HepG2 (cell line): ENCODE data around the gene CEP97. TPM values are rescaled to one million over a fixed set of nuclear protein-coding genes. Genes with fewer than 3 reads are reported as not detected.
A peak's percentile ranks its signal among the peaks of the same experiment; 100 is the strongest.

Experiments
- ATAC-seq: fragments of 200-7000 bp; cut with Tn5 transposase; 3 replicates; pipeline ENCODE4 v1.9.1; 2020; ENCODE audit warnings: mild to moderate bottlenecking, moderate library complexity
- BruUV-seq: library from RNA; stranded (reverse); fragments of 400-500 nt; replicated peaks from 2 replicates; lab custom pipeline; 2021; lab: Mats Ljungman, UMichigan
- CTCF ChIA-PET: fragments of 300-600 bp; formaldehyde crosslinking; extraction: SDS; loops from one replicate; lab custom pipeline; 2021; ENCODE audit warnings: low total read pairs, inconsistent platforms, low intra/inter-chr PET ratio; lab: Yijun Ruan, JAX
- POLR2A ChIA-PET: fragments of 350-600 bp; sonication (Branson Sonifier 250); formaldehyde crosslinking; loops from one replicate; lab custom pipeline; 2020; ENCODE audit warnings: antibody characterized with exemption, inconsistent platforms; lab: Yijun Ruan, JAX
- DNase-seq: peaks from one replicate; pipeline ENCODE4 v3.0.0-alpha.2; 2015; ENCODE audit warnings: low spot score
- FAIRE-seq: peaks from 3 replicates; lab custom pipeline; 2011; peaks lifted over from hg19 to GRCh38; lab: Jason Lieb, UNC
- H2AFZ ChIP-seq: one replicate; pipeline ENCODE4 v1.6.1; 2011; ENCODE audit warnings: low read length, inconsistent platforms
- H3K27ac ChIP-seq: fragments of 300-600 bp; 3 replicates; pipeline ENCODE4 v1.8.0; 2011; ENCODE audit warnings: mixed run types, mild to moderate bottlenecking, mixed read lengths, low read length, inconsistent platforms; ENCODE audit not compliant: insufficient read depth; ENCODE audit errors: extremely low read length
- H3K27me3 ChIP-seq, 2 experiments: fragments of 200-600 bp in 1 of 2; 2 replicates in 1 of 2; 3 replicates in 1 of 2; pipeline versions ENCODE4 v1.6.0 to v1.8.0; 2011; ENCODE audit warnings: low read length in 2 of 2, mild to moderate bottlenecking in 2 of 2, moderate library complexity in 2 of 2, inconsistent platforms in 1 of 2; ENCODE audit not compliant: insufficient read depth in 2 of 2, control insufficient read depth in 1 of 2
- H3K36me3 ChIP-seq, 2 experiments: fragments of 200-600 bp in 1 of 2; replicated peaks in 1 of 2; 2 replicates in 1 of 2; 3 replicates in 1 of 2; pipeline versions ENCODE4 v1.5.1 to v1.8.0; 2011; ENCODE audit warnings: low read length in 2 of 2, inconsistent platforms in 1 of 2; ENCODE audit not compliant: insufficient read depth in 2 of 2, control insufficient read depth in 1 of 2
- H3K4me1 ChIP-seq: 2 replicates; pipeline ENCODE4 v1.5.1; 2012; ENCODE audit warnings: low read length, inconsistent platforms; ENCODE audit not compliant: insufficient read depth
- H3K4me2 ChIP-seq: 2 replicates; pipeline ENCODE4 v1.6.0; 2011; ENCODE audit warnings: low read depth, low read length, inconsistent platforms
- H3K4me3 ChIP-seq, 3 experiments: fragments of 200-600 bp in 1 of 3; sonication (generic), shearing (Covaris generic) in 1 of 3; replicated peaks in 1 of 3; 2 replicates each; pipeline ENCODE4 v1.5.1; 2011 to 2016; ENCODE audit warnings: low read length in 3 of 3, inconsistent platforms in 2 of 3, low read depth in 2 of 3, mild to moderate bottlenecking in 2 of 3, control low read depth in 1 of 3, mixed read lengths in 1 of 3; ENCODE audit not compliant: insufficient read depth in 1 of 3
- H3K79me2 ChIP-seq: one replicate; pipeline ENCODE4 v1.6.1; 2011; ENCODE audit warnings: low read length, inconsistent platforms; ENCODE audit not compliant: insufficient read depth
- H3K9ac ChIP-seq: 2 replicates; pipeline ENCODE4 v1.6.0; 2011; ENCODE audit warnings: mild to moderate bottlenecking, low read depth, low read length, inconsistent platforms; ENCODE audit not compliant: insufficient read depth
- H3K9me3 ChIP-seq: 2 replicates; pipeline ENCODE4 v1.5.1; 2012; ENCODE audit warnings: mild to moderate bottlenecking, low read length
- H4K20me1 ChIP-seq: 2 replicates; pipeline ENCODE4 v1.6.0; 2011; ENCODE audit warnings: inconsistent platforms, mild to moderate bottlenecking, low read length, moderate library complexity; ENCODE audit not compliant: insufficient read depth
- CTCF ChIP-seq: sonication (generic); formaldehyde crosslinking; IDR thresholded peaks from 2 replicates; pipeline ENCODE4 v1.5.0; 2020; ENCODE audit warnings: mild to moderate bottlenecking, missing genetic modification reagents, moderate library complexity
- HOXA7 ChIP-seq: sonication (generic); formaldehyde crosslinking; IDR thresholded peaks from 2 replicates; pipeline ENCODE4 v1.8.1; 2022; ENCODE audit warnings: mild to moderate bottlenecking, missing genetic modification reagents, moderate library complexity
- MTF2 ChIP-seq: sonication (generic); formaldehyde crosslinking; IDR thresholded peaks from 2 replicates; pipeline ENCODE4 v1.5.0; 2020; ENCODE audit warnings: missing genetic modification reagents, borderline replicate concordance
- MYPOP ChIP-seq: sonication (generic); formaldehyde crosslinking; IDR thresholded peaks from 2 replicates; pipeline ENCODE4 v1.8.1; 2023; ENCODE audit warnings: mild to moderate bottlenecking, moderate library complexity, missing genetic modification reagents
- POLR2A ChIP-seq, 2 experiments: IDR thresholded peaks; 2 replicates each; pipeline ENCODE4 v1.6.1; 2011; ENCODE audit warnings: low read depth in 2 of 2, low read length in 2 of 2, mild to moderate bottlenecking in 1 of 2, moderate library complexity in 1 of 2; ENCODE audit not compliant: insufficient read depth in 1 of 2
- SMC3 ChIP-seq: IDR thresholded peaks from 2 replicates; pipeline ENCODE4 v1.6.1; 2011; ENCODE audit warnings: low read length, improper control_type of control experiment
- ZMYM2 ChIP-seq: sonication (generic); formaldehyde crosslinking; IDR thresholded peaks from 2 replicates; pipeline ENCODE4 v1.8.0; 2022; ENCODE audit warnings: mild to moderate bottlenecking, missing genetic modification reagents
- ZMYM3 ChIP-seq: sonication (generic); formaldehyde crosslinking; IDR thresholded peaks from 2 replicates; pipeline ENCODE4 v1.5.1; 2020; ENCODE audit warnings: mild to moderate bottlenecking, missing genetic modification reagents
- ZNF704 ChIP-seq: sonication (generic); formaldehyde crosslinking; IDR thresholded peaks from 2 replicates; pipeline ENCODE4 v1.8.1; 2023; ENCODE audit warnings: mild to moderate bottlenecking, inconsistent platforms, moderate library complexity, missing genetic modification reagents, borderline replicate concordance
- ZSCAN30 ChIP-seq: sonication (generic); formaldehyde crosslinking; IDR thresholded peaks from 2 replicates; pipeline ENCODE4 v1.5.0; 2020; ENCODE audit warnings: mild to moderate bottlenecking, missing genetic modification reagents
- WGBS: methylation state at CpG from one replicate; pipeline ENCODE4 v1.1.6; 2017; ENCODE audit warnings: low lambda C conversion rate; 5-methylcytosine and 5-hydroxymethylcytosine counted together
- in situ Hi-C: cut with HindIII; loops from 2 replicates; pipeline ENCODE4 v1.10.0; 2017; ENCODE audit warnings: low pct_unique_long_range_greater_than_20kb; ENCODE audit not compliant: extremely low pct_ligation_motif_present
- intact Hi-C: fragments of 100-400 bp; cut with micrococcal nuclease; formaldehyde crosslinking; loops from one replicate; pipeline ENCODE4 v1.10.0; 2022; ENCODE audit not compliant: unreplicated experiment
- polyA plus RNA-seq, 8 experiments: library from polyadenylated mRNA; depleted of rRNA in 3 of 8; stranded (reverse) in 7 of 8; unstranded in 1 of 8; fragments of >200 nt; fragmentation: Illumina TruSeq in 4 of 8; extraction: Trizol in 4 of 8; gene quantifications; 2 replicates each; pipeline versions ENCODE4 v1.2.1 to v1.2.3, GENCODE V29; 2011 to 2016; ENCODE audit warnings: low read depth in 4 of 8, missing spikeins in 1 of 8, mixed read lengths in 1 of 8; ENCODE audit not compliant: insufficient read depth in 1 of 8
- total RNA-seq, 5 experiments: library from RNA; depleted of rRNA; stranded (reverse); fragments of >200 nt; fragmentation: Illumina TruSeq; extraction: Trizol; gene quantifications; 2 replicates each; pipeline ENCODE4 v1.2.3, GENCODE V29; 2016; ENCODE audit warnings: low read depth in 1 of 5
- TF ChIP-seq, protein P1 (sequence below): sonication (generic); formaldehyde crosslinking; IDR thresholded peaks from 2 replicates; pipeline ENCODE4 v1.5.0; 2020; ENCODE audit warnings: mild to moderate bottlenecking, missing genetic modification reagents

The CEP97 gene
- total and polyA plus RNA-seq, 2 of the 13 experiments (the other 11 are each of a cell fraction or from before 2014, with no cell fraction given): 0.99 to 6.5 TPM

GRCh38 chr3:101675709-101676215, 48.7 kb upstream of the CEP97 start:
- Histone ChIP-seq H4K20me1 (peaks cover 10% of the 10 kb centered on the region; the same call in 1 of the 2 replicates), H3K9me3 (no peaks in the 10 kb centered on the region), H3K4me1 (peaks cover 39% of the 10 kb centered on the region), H3K9ac (peak overlapping the region; percentile 93), H3K36me3 (peaks cover 3 to 19% of the 10 kb centered on the region in 2 experiments; a peak in 3 of 5 replicates), H3K4me3 (peak overlapping the region; percentile 85 to 94 (median 92)), H3K4me2 (peak overlapping the region; percentile 70), H2AFZ (no peak overlapping the region), H3K27me3 (no peaks in the 10 kb centered on the region), H3K27ac (peak overlapping the region; percentile 91), H3K79me2 (peaks cover 49% of the 10 kb centered on the region)
- no TSS peak for BruUV-seq
- FAIRE-seq (no peak), ATAC-seq (no peak), DNase-seq (no peak)
- intact Hi-C loops (loop anchor here (2.0 kb wide), 2 partner anchors 173 to 843 kb away; partner anchors contain the start of gene NFKBIZ), in situ Hi-C loops (no loop called here)
- CTCF ChIA-PET: interaction anchor here (0.7 kb wide), 1 partner anchor 102 kb away, joined by 3 read pairs; the partner anchor contains the start of gene PCNP
- POLR2A ChIA-PET: interaction anchor here (0.9 to 3.7 kb wide), 7 partner anchors 10 to 209 kb away, joined by 4 to 106 read pairs (median 7); partner anchors contain the start of genes CEP97, NFKBIZ, PCNP and RPL24
- TF ChIP-seq ZNF704 (CRISPR knock-in tag): 0 out of 2 replicates have a peak, but pooled peaks have one; percentile 9
- TF ChIP-seq CTCF: no peak
- TF ChIP-seq ZMYM2 (CRISPR knock-in tag): peak; percentile 56; the same call in 1 of the 2 replicates
- no peak for TF ChIP-seq MTF2 (CRISPR knock-in tag)
- peak; percentile 81 for TF ChIP-seq ZMYM3 (CRISPR knock-in tag)
- TF ChIP-seq MYPOP (CRISPR knock-in tag): 0 out of 2 replicates have a peak, but pooled peaks have one; percentile 7
- TF ChIP-seq SMC3: 0 out of 2 replicates have a peak, but pooled peaks have one; percentile 6
- no peak for TF ChIP-seq ZSCAN30 (CRISPR knock-in tag)
- peak; percentile 15; the same call in 1 of the 2 replicates for TF ChIP-seq HOXA7 (CRISPR knock-in tag)
- peak in 1 of 2 experiments; percentile 48; a peak in 2 of 4 replicates for TF ChIP-seq POLR2A (IDR thresholded peaks at IDR 0.05; ENCODE audit: insufficient read depth in 1 of 2, low read depth in 2 of 2, low read length in 2 of 2)
- TF ChIP-seq, protein P1, sequence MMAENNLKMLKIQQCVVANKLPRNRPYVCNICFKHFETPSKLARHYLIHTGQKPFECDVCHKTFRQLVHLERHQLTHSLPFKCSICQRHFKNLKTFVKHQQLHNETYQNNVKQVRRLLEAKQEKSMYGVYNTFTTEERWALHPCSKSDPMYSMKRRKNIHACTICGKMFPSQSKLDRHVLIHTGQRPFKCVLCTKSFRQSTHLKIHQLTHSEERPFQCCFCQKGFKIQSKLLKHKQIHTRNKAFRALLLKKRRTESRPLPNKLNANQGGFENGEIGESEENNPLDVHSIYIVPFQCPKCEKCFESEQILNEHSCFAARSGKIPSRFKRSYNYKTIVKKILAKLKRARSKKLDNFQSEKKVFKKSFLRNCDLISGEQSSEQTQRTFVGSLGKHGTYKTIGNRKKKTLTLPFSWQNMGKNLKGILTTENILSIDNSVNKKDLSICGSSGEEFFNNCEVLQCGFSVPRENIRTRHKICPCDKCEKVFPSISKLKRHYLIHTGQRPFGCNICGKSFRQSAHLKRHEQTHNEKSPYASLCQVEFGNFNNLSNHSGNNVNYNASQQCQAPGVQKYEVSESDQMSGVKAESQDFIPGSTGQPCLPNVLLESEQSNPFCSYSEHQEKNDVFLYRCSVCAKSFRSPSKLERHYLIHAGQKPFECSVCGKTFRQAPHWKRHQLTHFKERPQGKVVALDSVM (CRISPR knock-in tag): peak; percentile 100
- WGBS: 3% methylated on average over 27 of the region's 27 CpGs
